ENCODE data around the gene LAMB4.

LAMB4 gene

GRCh38 chr7:108142675-108143259 is 12.6 kb upstream of the LAMB4 start:
- DNase-seq: no peak

- no peak for DNase-seq
These were observed 12.0 kb upstream of the LAMB4 start for GRCh38 chr7:108142180-108142579.

GRCh38 chr7:108140671-108141070 is 10.5 kb upstream of the LAMB4 start:
- no peak for DNase-seq

GRCh38 chr7:108138911-108139310 is 8.8 kb upstream of the LAMB4 start:
- no peak for DNase-seq

- DNase-seq: no peak
These were observed 7.8 kb upstream of the LAMB4 start for GRCh38 chr7:108137993-108138392.

- DNase-seq: no peak
These were observed 6.9 kb upstream of the LAMB4 start for GRCh38 chr7:108137040-108137439.

GRCh38 chr7:108136191-108136688 is 6.1 kb upstream of the LAMB4 start:
- DNase-seq: no peak

GRCh38 chr7:108135446-108136190 is 5.5 kb upstream of the LAMB4 start:
- DNase-seq: no peak

GRCh38 chr7:108134486-108134885 is 4.3 kb upstream of the LAMB4 start:
- DNase-seq: no peak

GRCh38 chr7:108132551-108133265 is 2.5 kb upstream of the LAMB4 start:
- DNase-seq: no peak

- DNase-seq: no peak
These were observed 869 bp downstream of the LAMB4 start for GRCh38 chr7:108129018-108129965.

- no peak for DNase-seq
These were observed 1.6 kb downstream of the LAMB4 start for GRCh38 chr7:108128514-108128913.

- DNase-seq: no peak
These were observed 2.7 kb downstream of the LAMB4 start for GRCh38 chr7:108127461-108127860.

GRCh38 chr7:108124820-108125219 is 5.3 kb downstream of the LAMB4 start:
- DNase-seq: no peak

GRCh38 chr7:108122181-108122580 is 8.0 kb downstream of the LAMB4 start:
- DNase-seq: no peak

GRCh38 chr7:108120933-108121332 is 9.2 kb downstream of the LAMB4 start:
- DNase-seq: no peak

- no peak for DNase-seq
These were observed 10.0 kb downstream of the LAMB4 start for GRCh38 chr7:108120196-108120595.

- DNase-seq: no peak
These were observed 11.2 kb downstream of the LAMB4 start for GRCh38 chr7:108118959-108119358.

- peak; percentile 71 for DNase-seq
These were observed 15.9 kb downstream of the LAMB4 start for GRCh38 chr7:108114117-108114841.

GRCh38 chr7:108112683-108113082 is 17.5 kb downstream of the LAMB4 start:
- no peak for DNase-seq

- DNase-seq: peak; percentile 46
These were observed 20.8 kb downstream of the LAMB4 start for GRCh38 chr7:108109221-108109908.

Data from NCI-H1105 treated with DMSO at 0.1 percent for 48 hours (cell line).